Measurements from ENCODE around the gene SH3TC2.
A peak's percentile ranks its signal among the peaks of the same experiment; 100 is the strongest.

The SH3TC2 gene

GRCh38 chr5:148996270-148996669 is 66.6 kb downstream of the SH3TC2 start:
- no peak for DNase-seq

GRCh38 chr5:148995791-148996190 is 67.1 kb downstream of the SH3TC2 start:
- DNase-seq: no peak

GRCh38 chr5:148993283-148993936 is 69.5 kb downstream of the SH3TC2 start:
- DNase-seq: no peak

- no peak for DNase-seq
These were observed 70.6 kb downstream of the SH3TC2 start for GRCh38 chr5:148992265-148992664.

GRCh38 chr5:148991566-148991965 is 71.3 kb downstream of the SH3TC2 start:
- no peak for DNase-seq

GRCh38 chr5:148990817-148991216 is 72.0 kb downstream of the SH3TC2 start:
- DNase-seq: no peak

- DNase-seq: no peak
These were observed 73.3 kb downstream of the SH3TC2 start for GRCh38 chr5:148989567-148989966.

GRCh38 chr5:148988328-148988727 is 74.5 kb downstream of the SH3TC2 start:
- no peak for DNase-seq

GRCh38 chr5:148986636-148987035 is 76.2 kb downstream of the SH3TC2 start:
- DNase-seq: no peak

GRCh38 chr5:148984345-148984744 is 78.5 kb downstream of the SH3TC2 start:
- no peak for DNase-seq

GRCh38 chr5:148981353-148981752 is 81.5 kb downstream of the SH3TC2 start:
- no peak for DNase-seq

GRCh38 chr5:148980731-148981130 is 82.1 kb downstream of the SH3TC2 start:
- no peak for DNase-seq

GRCh38 chr5:148979083-148979723 is 83.7 kb downstream of the SH3TC2 start:
- no peak for DNase-seq

- no peak for DNase-seq
These were observed 84.3 kb downstream of the SH3TC2 start for GRCh38 chr5:148978370-148979082.

- no peak for DNase-seq
These were observed 86.1 kb downstream of the SH3TC2 start for GRCh38 chr5:148976569-148977381.

- no peak for DNase-seq
These were observed 88.1 kb downstream of the SH3TC2 start for GRCh38 chr5:148974642-148975327.

GRCh38 chr5:148973455-148973854 is 89.4 kb downstream of the SH3TC2 start:
- DNase-seq: no peak

- no peak for DNase-seq
These were observed 89.9 kb downstream of the SH3TC2 start for GRCh38 chr5:148972974-148973374.

GRCh38 chr5:148972396-148972795 is 90.5 kb downstream of the SH3TC2 start:
- no peak for DNase-seq

- DNase-seq: no peak
These were observed 92.0 kb downstream of the SH3TC2 start for GRCh38 chr5:148970876-148971275.

- peak; percentile 7 for DNase-seq
These were observed 92.6 kb downstream of the SH3TC2 start for GRCh38 chr5:148970228-148970627.

GRCh38 chr5:148969291-148969690 is 93.6 kb downstream of the SH3TC2 start:
- no peak for DNase-seq

- DNase-seq: no peak
These were observed 94.6 kb downstream of the SH3TC2 start for GRCh38 chr5:148968311-148968710.

All from NCI-H774 (cell line).